ENCODE results near the gene TSPYL1. TPM values are rescaled to one million over a fixed set of nuclear protein-coding genes. Genes with fewer than 3 reads are reported as not detected.
A peak's percentile ranks its signal among the peaks of the same experiment; 100 is the strongest.

TSPYL1 gene
- total and polyA plus RNA-seq, 2 experiments from 2014 or later, result 24.9 to 66.1 TPM

- Histone ChIP-seq H3F3A (replicated peaks; ENCODE audit: low read depth) (no peaks in the 10 kb centered on the region), H3K27me3 (ENCODE audit: insufficient read depth) (no peaks in the 10 kb centered on the region), H2AFZ (no peak overlapping the region), H3K27ac (ENCODE audit: low read depth) (no peak overlapping the region), H3K9me2 (ENCODE audit: insufficient read depth) (peaks cover 4% of the 10 kb centered on the region; the same call in 1 of the 2 replicates), H4K20me1 (replicated peaks; ENCODE audit: insufficient read depth) (no peaks in the 10 kb centered on the region), H3K4me1 (ENCODE audit: insufficient read depth) (no peaks in the 10 kb centered on the region), H3K36me3 (ENCODE audit: insufficient read depth) (no peaks in the 10 kb centered on the region), H3K4me3 (no peak overlapping the region), H3K4me2 (no peak overlapping the region), H3K79me2 (replicated peaks; ENCODE audit: insufficient read depth) (no peaks in the 10 kb centered on the region)
- Mint-ChIP-seq H3K4me3 (no peak overlapping the region), H3K4me1 (peaks cover 4% of the 10 kb centered on the region; the same call in 2 of the 3 replicates), H3K27ac (no peak overlapping the region), H3K27me3 (ENCODE audit: insufficient read depth, low read depth, poor library complexity) (no peaks in the 10 kb centered on the region), H3K36me3 (ENCODE audit: low read depth) (no peaks in the 10 kb centered on the region), H3K9me3 (peaks cover 5% of the 10 kb centered on the region; the same call in 2 of the 3 replicates)
- TF ChIP-seq POLR2AphosphoS5 (IDR thresholded peaks at IDR 0.05; ENCODE audit: low read depth) (no peak), ZNF331 (CRISPR knock-in tag; IDR thresholded peaks at IDR 0.05; ENCODE audit: low read depth) (no peak), REST (IDR thresholded peaks at IDR 0.05; ENCODE audit: unreplicated experiment) (no peak), EZH2 (IDR thresholded peaks at IDR 0.05; ENCODE audit: low read depth, unreplicated experiment) (no peak), ZNF462 (CRISPR knock-in tag; IDR thresholded peaks at IDR 0.05) (no peak), STAT1 (IDR thresholded peaks at IDR 0.05; ENCODE audit: unreplicated experiment) (no peak), EZH2phosphoT487 (IDR thresholded peaks at IDR 0.05; ENCODE audit: unreplicated experiment) (no peak)
- TF ChIP-seq, protein P1, sequence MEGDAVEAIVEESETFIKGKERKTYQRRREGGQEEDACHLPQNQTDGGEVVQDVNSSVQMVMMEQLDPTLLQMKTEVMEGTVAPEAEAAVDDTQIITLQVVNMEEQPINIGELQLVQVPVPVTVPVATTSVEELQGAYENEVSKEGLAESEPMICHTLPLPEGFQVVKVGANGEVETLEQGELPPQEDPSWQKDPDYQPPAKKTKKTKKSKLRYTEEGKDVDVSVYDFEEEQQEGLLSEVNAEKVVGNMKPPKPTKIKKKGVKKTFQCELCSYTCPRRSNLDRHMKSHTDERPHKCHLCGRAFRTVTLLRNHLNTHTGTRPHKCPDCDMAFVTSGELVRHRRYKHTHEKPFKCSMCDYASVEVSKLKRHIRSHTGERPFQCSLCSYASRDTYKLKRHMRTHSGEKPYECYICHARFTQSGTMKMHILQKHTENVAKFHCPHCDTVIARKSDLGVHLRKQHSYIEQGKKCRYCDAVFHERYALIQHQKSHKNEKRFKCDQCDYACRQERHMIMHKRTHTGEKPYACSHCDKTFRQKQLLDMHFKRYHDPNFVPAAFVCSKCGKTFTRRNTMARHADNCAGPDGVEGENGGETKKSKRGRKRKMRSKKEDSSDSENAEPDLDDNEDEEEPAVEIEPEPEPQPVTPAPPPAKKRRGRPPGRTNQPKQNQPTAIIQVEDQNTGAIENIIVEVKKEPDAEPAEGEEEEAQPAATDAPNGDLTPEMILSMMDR (conservative IDR thresholded peaks at IDR 0.05; ENCODE audit: low read depth in 2 of 2), result peak; percentile 90 to 97
- DNase-seq (ENCODE audit: low spot score), result peak; percentile 75
- peak; percentile 80 for ATAC-seq
Observed at GRCh38 chr6:116287689-116288282, 8.1 kb upstream of the TSPYL1 start.

All from GM23338 (cell line).